SK-N-SH (cell line): ENCODE results near the gene ANTKMT. TPM values are rescaled to one million over a fixed set of nuclear protein-coding genes. Genes with fewer than 3 reads are reported as not detected.

Experiments
- CTCF ChIA-PET: fragments of 300-600, 350-600 bp; formaldehyde crosslinking; extraction: SDS; loops from one replicate; lab custom pipeline; 2021; lab: Yijun Ruan, JAX
- POLR2A ChIA-PET: fragments of 350-600 bp; sonication (Branson Sonifier 250); formaldehyde crosslinking; extraction: SDS; loops from one replicate; lab custom pipeline; 2020; ENCODE audit warnings: antibody characterized with exemption, inconsistent platforms; lab: Yijun Ruan, JAX
- DNase-seq: peaks from one replicate; pipeline ENCODE4 v3.0.0; 2012
- H2AFZ ChIP-seq: fragments of 200-600 bp; sonication (generic); 2 replicates; pipeline ENCODE4 v1.8.1; 2016; ENCODE audit warnings: antibody characterized with exemption, mild to moderate bottlenecking, low read depth
- H3F3A ChIP-seq: fragments of 200-600 bp; sonication (generic); replicated peaks from 2 replicates; pipeline ENCODE3; 2016; ENCODE audit warnings: antibody characterized with exemption, mild to moderate bottlenecking; ENCODE audit not compliant: insufficient read depth
- H3K27ac ChIP-seq, 2 experiments: fragments of 200-500 bp in 1 of 2; fragments of 200-600 bp in 1 of 2; sonication (Bioruptor generic) in 1 of 2; sonication (generic), shearing (Covaris generic) in 1 of 2; 2 replicates each; pipeline versions ENCODE4 v1.5.1 to v1.6.1; 2014 to 2016; ENCODE audit warnings: low read depth in 2 of 2, inconsistent platforms in 1 of 2, low read length in 1 of 2, mild to moderate bottlenecking in 1 of 2, mixed read lengths in 1 of 2
- H3K27me3 ChIP-seq: fragments of 200-600 bp; sonication (generic), shearing (Covaris generic); 2 replicates; pipeline ENCODE4 v1.6.1; 2016; ENCODE audit warnings: mixed run types; ENCODE audit not compliant: insufficient read depth
- H3K36me3 ChIP-seq, 2 experiments: fragments of 200-500 bp in 1 of 2; fragments of 200-600 bp in 1 of 2; sonication (Bioruptor generic) in 1 of 2; sonication (generic) in 1 of 2; replicated peaks in 1 of 2; 2 replicates each; pipeline versions ENCODE3 to v1.5.1; 2014 to 2016; ENCODE audit warnings: low read length in 1 of 2, mild to moderate bottlenecking in 1 of 2; ENCODE audit not compliant: insufficient read depth in 2 of 2, control insufficient read depth in 1 of 2
- H3K4me1 ChIP-seq, 2 experiments: fragments of 200-500 bp in 1 of 2; fragments of 200-600 bp in 1 of 2; sonication (Bioruptor generic) in 1 of 2; sonication (generic), shearing (Covaris generic) in 1 of 2; 2 replicates each; pipeline versions ENCODE4 v1.5.1 to v1.6.1; 2014 to 2016; ENCODE audit warnings: low read depth in 1 of 2, low read length in 1 of 2, mixed run types in 1 of 2; ENCODE audit not compliant: insufficient read depth in 2 of 2, control insufficient read depth in 1 of 2
- H3K4me2 ChIP-seq: fragments of 200-600 bp; sonication (generic), shearing (Covaris generic); 2 replicates; pipeline ENCODE4 v1.6.1; 2017; ENCODE audit warnings: mixed run types
- H3K4me3 ChIP-seq, 2 experiments: fragments of 200-500 bp in 1 of 2; fragments of 200-600 bp in 1 of 2; sonication (Bioruptor generic) in 1 of 2; sonication (generic), shearing (Covaris generic) in 1 of 2; 2 replicates each; pipeline versions ENCODE4 v1.5.1 to v1.8.1; 2014 to 2016; ENCODE audit warnings: low read depth in 2 of 2, inconsistent platforms in 1 of 2, low read length in 1 of 2, mild to moderate bottlenecking in 1 of 2, mixed read lengths in 1 of 2, moderate library complexity in 1 of 2
- H3K79me2 ChIP-seq: fragments of 200-600 bp; sonication (generic); 2 replicates; pipeline ENCODE4 v1.8.1; 2017; ENCODE audit warnings: mild to moderate bottlenecking; ENCODE audit not compliant: insufficient read depth
- H3K9ac ChIP-seq: fragments of 200-600 bp; sonication (generic); 2 replicates; pipeline ENCODE4 v1.6.1; 2017; ENCODE audit warnings: mixed run types
- H3K9me2 ChIP-seq: fragments of 200-600 bp; sonication (generic); 2 replicates; pipeline ENCODE4 v1.6.1; 2017; ENCODE audit warnings: mixed run types
- H3K9me3 ChIP-seq: fragments of 200-600 bp; sonication (generic); 2 replicates; pipeline ENCODE4 v1.6.1; 2017; ENCODE audit warnings: mixed run types, mild to moderate bottlenecking, moderate library complexity
- H4K20me1 ChIP-seq: fragments of 200-600 bp; sonication (generic); 2 replicates; pipeline ENCODE4 v1.6.1; 2017; ENCODE audit warnings: mild to moderate bottlenecking, mixed run types; ENCODE audit not compliant: insufficient read depth
- CTCF ChIP-seq: fragments of 200-600 bp; sonication (generic); IDR thresholded peaks from 2 replicates; pipeline ENCODE4 v1.6.1; 2017; ENCODE audit warnings: antibody characterized with exemption, mild to moderate bottlenecking, moderate library complexity
- ELF1 ChIP-seq: IDR thresholded peaks from 2 replicates; pipeline ENCODE4 v1.4.0; 2012
- EP300 ChIP-seq, 2 experiments: IDR thresholded peaks; 2 replicates each; pipeline versions ENCODE4 v1.4.0 to v1.6.1; 2012; ENCODE audit warnings: borderline replicate concordance in 1 of 2, low read depth in 1 of 2, low read length in 1 of 2
- EZH2phosphoT487 ChIP-seq: fragments of 200-600 bp; sonication (generic); IDR thresholded peaks from 2 replicates; pipeline ENCODE4 v1.6.1; 2017; ENCODE audit warnings: low read depth, mixed run types, mild to moderate bottlenecking, antibody characterized with exemption, moderate library complexity, borderline replicate concordance
- FOSL2 ChIP-seq: IDR thresholded peaks from 2 replicates; pipeline ENCODE4 v1.4.0; 2012; ENCODE audit warnings: low read depth, mild to moderate bottlenecking, moderate library complexity, borderline replicate concordance
- FOXJ3 ChIP-seq: sonication (generic); formaldehyde crosslinking; IDR thresholded peaks from 2 replicates; pipeline ENCODE4 v1.5.1; 2020; ENCODE audit warnings: mild to moderate bottlenecking, missing genetic modification reagents
- GATA2 ChIP-seq: sonication (generic); formaldehyde crosslinking; IDR thresholded peaks from 2 replicates; pipeline ENCODE4 v1.5.0; 2020; ENCODE audit warnings: mild to moderate bottlenecking, missing genetic modification reagents
- IRF3 ChIP-seq: fragments of 150-350 bp; IDR thresholded peaks from 2 replicates; pipeline ENCODE4 v1.6.1; 2016; ENCODE audit warnings: mild to moderate bottlenecking, low read depth, low read length
- NFIC ChIP-seq: IDR thresholded peaks from 2 replicates; pipeline ENCODE4 v1.4.0; 2012; ENCODE audit warnings: borderline replicate concordance
- NRF1 ChIP-seq: IDR thresholded peaks from 2 replicates; pipeline ENCODE4 v1.6.1; 2012; ENCODE audit warnings: low read depth, mild to moderate bottlenecking, low read length
- PBX3 ChIP-seq: IDR thresholded peaks from 2 replicates; pipeline ENCODE4; 2012
- RAD21 ChIP-seq: IDR thresholded peaks from 2 replicates; pipeline ENCODE4 v1.6.1; 2012; ENCODE audit warnings: mild to moderate bottlenecking, low read length
- RFX5 ChIP-seq: IDR thresholded peaks from 2 replicates; pipeline ENCODE4 v1.6.1; 2012; ENCODE audit warnings: mild to moderate bottlenecking, improper control_type of control experiment, low read length
- SIN3A ChIP-seq: IDR thresholded peaks from 2 replicates; pipeline ENCODE4 v1.6.1; 2012; ENCODE audit warnings: low read depth, mild to moderate bottlenecking, low read length, moderate library complexity, borderline replicate concordance
- TEAD4 ChIP-seq: IDR thresholded peaks from 2 replicates; pipeline ENCODE4 v1.4.0; 2012; ENCODE audit warnings: mild to moderate bottlenecking, borderline replicate concordance; ENCODE audit not compliant: insufficient read depth
- USF2 ChIP-seq: fragments of 150-350 bp; IDR thresholded peaks from 2 replicates; pipeline ENCODE4 v1.6.1; 2017; ENCODE audit warnings: antibody characterized with exemption, low read length, low read depth, borderline replicate concordance
- ZBTB33 ChIP-seq: IDR thresholded peaks from 2 replicates; pipeline ENCODE4 v1.4.0; 2012; ENCODE audit warnings: low read depth, borderline replicate concordance
- WGBS: methylation state at CpG from one replicate; pipeline ENCODE4 v1.1.6; 2017; ENCODE audit warnings: low lambda C conversion rate; 5-methylcytosine and 5-hydroxymethylcytosine counted together
- polyA plus RNA-seq, 3 experiments: library from polyadenylated mRNA; depleted of rRNA; stranded (reverse); fragments of >200 nt; gene quantifications; 2 replicates each; pipeline ENCODE4 v1.2.3, GENCODE V29; 2012
- TF ChIP-seq, protein P1 (sequence below): IDR thresholded peaks from 2 replicates; pipeline ENCODE4 v1.4.0; 2012; ENCODE audit warnings: low read depth, borderline replicate concordance

ANTKMT gene
- polyA plus RNA-seq, 1 of the 3 experiments (the other 2 are of a cell fraction): 57.4 TPM

DNA sequence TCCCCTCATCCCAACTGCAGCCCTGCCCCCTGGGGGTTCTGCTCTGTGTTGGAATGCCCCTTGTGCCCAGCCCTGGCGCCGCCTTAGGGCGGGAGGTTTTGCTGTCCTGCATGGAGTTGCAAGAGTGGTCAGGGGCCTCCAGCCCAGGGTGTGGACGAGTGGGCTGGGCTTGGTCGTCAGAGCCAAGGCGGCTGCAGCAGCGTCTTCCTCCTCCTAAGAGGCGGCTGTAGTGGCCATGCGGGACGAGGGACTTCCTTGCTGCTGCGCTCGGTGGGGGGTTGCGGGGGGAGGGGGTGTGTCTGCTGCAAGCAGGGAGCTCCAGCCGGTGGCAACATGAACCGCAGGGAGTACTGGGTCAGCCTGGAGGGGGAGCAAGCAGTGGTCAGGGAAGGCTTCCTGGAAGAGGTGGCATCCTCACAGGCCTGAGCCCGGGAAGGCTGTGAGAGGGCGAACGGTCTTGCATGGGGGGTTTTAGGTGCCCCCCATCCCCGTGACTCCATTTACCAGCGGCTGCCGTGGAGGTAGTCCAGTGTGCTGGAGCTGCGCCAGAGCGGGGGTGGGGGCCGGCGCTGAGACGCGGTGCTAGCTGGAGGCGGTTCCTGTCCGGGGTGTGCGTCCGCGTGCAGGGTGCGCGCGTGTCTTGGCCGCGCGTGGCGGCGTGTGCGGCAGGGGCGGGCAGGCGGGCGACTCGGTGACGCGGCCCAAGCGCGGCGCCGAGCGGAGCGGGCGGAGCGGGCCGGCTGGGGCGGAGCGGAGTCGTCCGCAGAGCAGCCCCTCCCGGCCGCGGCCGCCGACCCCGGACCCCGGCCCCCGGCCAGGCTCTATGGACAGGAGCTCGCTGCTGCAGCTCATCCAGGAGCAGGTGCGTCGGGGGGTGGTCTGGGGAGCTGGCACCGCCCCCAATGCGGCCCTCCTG is 45.7 kb upstream of the ANTKMT start, which contains the start of gene RHBDL1:
TSS of gene RHBDL1 (plus strand) at position 704 of the 916 bp plus-strand sequence. CDS start at position 824, 120 bp downstream.
- no peak within 1 kb of the TSS for H3K9ac ChIP-seq
- no peaks in the 10 kb centered on the region for H3K27me3 ChIP-seq
- WGBS: 3% methylated on average over 6 of the region's 73 CpGs
- H3K27ac ChIP-seq: no peak within 1 kb of the TSS; a peak in 1 of 4 replicates
- H2AFZ ChIP-seq: no peak within 1 kb of the TSS
- TF ChIP-seq FOXJ3 (CRISPR knock-in tag) (no peak), TEAD4 (no peak), SIN3A (peak; percentile 48; the same call in 1 of the 2 replicates), FOSL2 (no peak), RAD21 (no peak), ELF1 (no peak), CTCF (no peak), IRF3 (no peak), EZH2phosphoT487 (no peak), NFIC (peak; percentile 35; the same call in 1 of the 2 replicates), RFX5 (no peak), GATA2 (CRISPR knock-in tag) (no peak), PBX3 (0 out of 2 replicates have a peak, but pooled peaks have one; percentile 8), EP300 (IDR thresholded peaks at IDR 0.05; ENCODE audit: borderline replicate concordance in 1 of 2, low read depth in 1 of 2, low read length in 1 of 2) (no peak), NRF1 (no peak), ZBTB33 (no peak), USF2 (no peak)
- TF ChIP-seq, protein P1, sequence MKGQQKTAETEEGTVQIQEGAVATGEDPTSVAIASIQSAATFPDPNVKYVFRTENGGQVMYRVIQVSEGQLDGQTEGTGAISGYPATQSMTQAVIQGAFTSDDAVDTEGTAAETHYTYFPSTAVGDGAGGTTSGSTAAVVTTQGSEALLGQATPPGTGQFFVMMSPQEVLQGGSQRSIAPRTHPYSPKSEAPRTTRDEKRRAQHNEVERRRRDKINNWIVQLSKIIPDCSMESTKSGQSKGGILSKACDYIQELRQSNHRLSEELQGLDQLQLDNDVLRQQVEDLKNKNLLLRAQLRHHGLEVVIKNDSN: no peak
- H3K4me3 ChIP-seq: peak within 1 kb of the TSS in 1 of 2 experiments; percentile 27; a peak in 1 of 4 replicates
- peaks cover 2% of the 10 kb centered on the region; the same call in 1 of the 2 replicates for H3K79me2 ChIP-seq
- H3K9me3 ChIP-seq: no peaks in the 10 kb centered on the region
- H3K4me1 ChIP-seq: peaks cover 4 to 16% of the 10 kb centered on the region in 2 experiments; a peak in 2 of 4 replicates
- peak; percentile 80 for DNase-seq
- H4K20me1 ChIP-seq: no peaks in the 10 kb centered on the region
- ChIA-PET POLR2A (interaction anchor here (0.7 to 1.2 kb wide), 5 partner anchors 9 to 745 kb away, joined by 3 to 5 read pairs (median 3); partner anchors contain the start of genes JMJD8 and UQCC4), CTCF (interaction anchor here (0.6 to 4.6 kb wide), 7 partner anchors 7 to 280 kb away, joined by 3 to 20 read pairs (median 4); partner anchors contain the start of genes RHOT2 and WDR24)
- H3K36me3 ChIP-seq: peaks cover 5 to 40% of the 10 kb centered on the region in 2 experiments
- H3F3A ChIP-seq: peaks cover 4% of the 10 kb centered on the region
- H3K4me2 ChIP-seq: no peak within 1 kb of the TSS
- no peaks in the 10 kb centered on the region for H3K9me2 ChIP-seq
